ENCODE results near the gene NPRL2.

The NPRL2 gene

DNA sequence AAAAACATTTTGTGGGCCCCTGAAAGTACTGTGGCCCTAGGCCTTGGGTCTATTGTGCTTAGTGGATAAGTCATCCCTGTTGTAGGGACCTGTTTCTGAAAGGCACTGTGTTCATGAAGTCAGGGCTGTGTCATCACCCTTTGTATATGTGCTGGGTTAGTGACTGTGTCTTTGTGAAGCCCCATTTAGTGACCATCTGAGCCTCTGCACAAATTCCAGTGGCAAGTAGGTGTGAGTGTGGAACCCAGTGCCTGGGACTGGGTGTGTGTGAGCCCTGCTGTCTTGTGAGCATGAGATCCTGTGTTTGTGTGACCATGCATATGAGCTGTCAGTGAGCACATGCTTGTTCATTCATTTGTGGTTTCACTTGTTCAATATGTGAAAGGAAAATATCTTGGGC, 46.0 kb downstream of the NPRL2 start:
- DNase-seq (ENCODE audit: low read depth): no peak

- no peak for DNase-seq (ENCODE audit: low read depth)
Measured at GRCh38 chr3:50303013-50303815, 47.4 kb downstream of the NPRL2 start, which contains the start of gene HYAL1. TSS of gene HYAL1 (minus strand) at chr3:50303574. CDS start at chr3:50302956, 618 bp downstream.

- no peak for DNase-seq (ENCODE audit: low read depth)
Measured at GRCh38 chr3:50302095-50303012, 48.2 kb downstream of the NPRL2 start.

DNA sequence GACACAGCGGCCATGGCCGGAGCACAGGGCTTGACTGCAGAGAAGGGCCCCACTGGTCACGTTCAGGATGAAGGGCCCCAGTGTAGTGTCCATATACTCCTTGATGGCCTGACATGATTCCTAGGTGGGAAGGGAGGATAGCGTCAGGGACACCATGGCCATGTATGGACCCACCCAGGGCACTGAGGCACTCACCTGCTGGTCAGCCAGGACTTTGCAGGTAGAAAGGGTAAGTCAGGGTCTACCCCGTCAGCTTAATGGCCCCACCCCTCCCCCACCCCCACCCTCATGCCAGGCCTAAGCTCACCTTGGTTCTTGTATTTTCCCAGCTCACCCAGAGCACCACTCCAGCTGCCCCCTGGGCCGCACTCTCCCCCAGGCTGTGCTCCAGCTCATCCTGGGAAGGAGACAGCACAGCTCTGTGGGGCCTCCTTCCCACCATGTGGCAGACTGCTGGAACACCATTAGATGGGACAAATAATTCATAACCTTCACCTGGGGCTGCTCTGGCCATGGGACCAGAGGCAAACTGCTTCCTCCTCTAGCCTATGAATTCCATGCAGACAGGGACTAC, 49.8 kb downstream of the NPRL2 start:
- no peak for DNase-seq (ENCODE audit: low read depth)

DNA sequence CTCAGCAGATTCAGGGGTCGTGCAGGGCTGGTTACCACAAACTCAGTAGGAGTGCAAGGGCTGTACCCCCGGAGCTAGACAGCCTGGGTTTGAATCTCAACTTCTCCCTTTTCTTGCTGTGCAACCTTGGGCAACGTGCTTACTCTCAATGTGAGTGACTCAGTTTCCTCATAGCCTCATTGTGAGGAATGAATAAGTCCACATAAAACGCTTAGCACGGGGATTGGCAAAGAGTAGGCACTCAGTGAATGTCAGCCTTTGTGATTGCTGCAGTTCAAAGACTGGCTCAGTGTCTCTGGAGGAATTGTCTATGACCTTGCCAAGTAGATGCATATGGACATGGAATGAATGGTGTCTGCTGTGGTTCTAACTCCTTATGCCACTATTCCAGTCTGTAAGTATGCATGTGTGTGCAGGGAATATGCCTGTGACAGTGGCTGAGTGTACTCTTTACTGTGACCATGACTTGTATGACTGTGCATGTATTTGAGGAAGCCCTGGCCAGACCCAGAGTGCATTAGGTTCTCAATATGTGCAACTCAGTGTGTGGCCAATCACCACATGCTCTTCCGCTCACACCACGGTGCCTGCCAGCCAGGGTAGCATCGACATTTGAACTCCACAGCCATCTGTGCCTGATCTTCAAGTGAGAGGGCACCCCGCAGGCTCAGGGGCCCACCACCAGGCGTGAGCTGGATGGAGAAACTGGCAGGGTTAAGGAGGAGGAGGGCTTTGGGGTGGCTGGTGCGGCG, 50.5 kb downstream of the NPRL2 start:
- peak; percentile 52 for DNase-seq (ENCODE audit: low read depth)

- no peak for DNase-seq (ENCODE audit: low read depth)
Measured at GRCh38 chr3:50299638-50299928, 51.0 kb downstream of the NPRL2 start.

GRCh38 chr3:50298836-50299637, 51.5 kb downstream of the NPRL2 start, which contains the start of the genes HYAL3 and NAA80:
TSS of gene HYAL3 (minus strand) at chr3:50299405. CDS start at chr3:50295602, 3,803 bp downstream.
TSS of gene NAA80 (minus strand) at chr3:50299405. CDS start at chr3:50297463, 1,942 bp downstream.
- peak; percentile 99 for DNase-seq (ENCODE audit: low read depth)

- DNase-seq (ENCODE audit: low read depth): no peak
Measured at GRCh38 chr3:50297896-50298725, 52.5 kb downstream of the NPRL2 start.

- no peak for DNase-seq (ENCODE audit: low read depth)
Measured at GRCh38 chr3:50297384-50297775, 53.2 kb downstream of the NPRL2 start.

Data from stromal cell of bone marrow (primary cell).